Stimulated activated CD4-positive, alpha-beta T cell treated with anti-CD3 and anti-CD28 coated beads, Interleukin-12 subunit alpha, Interleukin-12 subunit beta, amount 100 ng/mL, for 4 hours (primary cell): ENCODE data around the gene RNF123.

Source experiments
- DNase-seq: peaks from one replicate; pipeline ENCODE4 v3.0.0-alpha.2; 2020

RNF123 gene

DNA sequence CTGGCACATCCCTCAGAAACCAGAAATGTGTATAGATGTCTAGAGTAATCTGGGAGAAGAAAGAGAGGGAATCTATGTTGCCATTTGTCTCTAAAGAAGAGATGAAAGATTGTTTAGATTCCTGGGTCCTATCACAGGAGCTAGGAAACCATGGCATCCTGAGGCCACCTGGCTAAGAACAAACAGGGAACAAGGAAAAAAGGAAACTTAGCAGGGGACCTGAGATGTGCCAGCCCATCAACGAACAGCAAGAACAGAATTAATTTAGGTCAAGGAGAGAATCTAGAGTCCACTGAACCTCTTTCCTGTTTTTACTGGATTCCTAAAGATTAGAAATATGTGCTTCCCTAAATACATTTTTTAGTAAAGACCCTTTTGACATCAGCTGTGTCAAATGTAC, 66.7 kb downstream of the RNF123 start:
- no peak for DNase-seq

DNA sequence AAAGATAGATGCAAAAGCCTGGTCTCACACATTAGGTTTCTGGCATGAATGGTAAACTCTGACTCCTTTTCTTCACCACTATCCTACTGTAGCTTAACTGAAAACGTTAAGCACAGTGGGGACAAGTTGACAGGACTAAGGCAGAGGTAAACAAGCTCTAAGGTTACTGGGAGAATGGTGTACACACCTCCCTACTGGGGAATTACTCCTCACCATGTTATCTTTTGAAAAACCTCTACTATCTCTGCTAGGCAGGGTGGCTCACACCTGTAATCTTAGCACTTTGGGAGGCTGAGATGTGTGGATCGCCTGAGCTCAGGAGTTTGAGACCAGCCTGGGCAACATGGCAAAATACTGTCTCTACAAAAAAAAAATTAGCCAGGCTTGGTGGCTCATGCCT, 67.8 kb downstream of the RNF123 start:
- no peak for DNase-seq

- no peak for DNase-seq
Observed at GRCh38 chr3:49759226-49759625, 69.9 kb downstream of the RNF123 start.

DNA sequence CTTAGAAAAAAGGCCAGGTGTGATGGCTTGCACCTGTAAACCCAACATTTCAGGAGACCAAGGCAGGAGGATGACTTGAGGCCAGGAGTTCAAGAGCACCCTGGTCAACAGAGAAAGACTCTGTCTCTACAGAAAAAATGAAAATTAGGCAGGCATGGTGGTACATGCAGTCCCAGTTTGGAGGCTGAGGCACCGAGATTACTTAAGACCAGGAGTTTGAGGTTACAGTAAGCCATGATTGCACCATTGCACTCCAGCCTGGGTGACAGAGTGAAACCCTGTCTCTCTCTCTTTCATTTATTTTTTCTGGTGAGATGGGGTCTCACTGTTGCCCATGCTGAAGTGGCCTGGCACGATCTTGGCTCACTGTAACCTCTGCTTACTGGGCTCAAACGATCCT, 72.3 kb downstream of the RNF123 start:
- no peak for DNase-seq

GRCh38 chr3:49763981-49764380, 74.6 kb downstream of the RNF123 start:
- DNase-seq: no peak

GRCh38 chr3:49769286-49769915, 80.0 kb downstream of the RNF123 start:
- no peak for DNase-seq

DNA sequence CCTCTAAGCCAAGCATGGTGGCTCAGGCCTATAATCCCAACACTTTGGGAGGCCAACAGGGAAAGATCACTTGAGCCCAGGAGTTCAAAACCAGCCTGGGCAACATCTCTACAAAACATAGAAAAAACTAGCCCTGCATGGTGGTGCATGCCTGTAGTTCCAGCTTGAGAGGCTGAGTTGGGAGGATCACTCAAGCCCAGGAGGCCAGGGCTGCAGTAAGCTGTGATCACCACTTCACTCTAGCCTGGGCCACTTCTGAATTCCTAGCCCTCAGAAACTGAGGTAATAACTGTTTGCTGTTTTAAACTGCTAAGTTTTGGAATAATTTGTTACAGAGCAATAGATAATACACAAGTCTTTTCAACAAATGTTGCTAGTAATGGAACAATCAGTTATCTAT, 80.6 kb downstream of the RNF123 start:
- no peak for DNase-seq
